Thyroid gland (tissue), 4 donors: ENCODE data around the gene ACACB.

ENCODE experiments used
- POLR2A ChIP-seq, 2 donors: fragments of 450-650 bp; IDR thresholded peaks; one replicate each; pipeline ENCODE4 v1.6.1; 2017; ENCODE audit warnings: antibody characterized with exemption in 2 of 2, mild to moderate bottlenecking in 2 of 2, moderate library complexity in 1 of 2
- TF ChIP-seq, protein P1 (sequence below), 6 experiments: fragments of 200-600 bp in 3 of 6; fragments of 450-650 bp in 3 of 6; sonication (generic) in 3 of 6; IDR thresholded peaks; one replicate each; pipeline ENCODE4 v1.5.1; 2016 to 2019; ENCODE audit warnings: antibody characterized with exemption in 6 of 6, mild to moderate bottlenecking in 2 of 6, inconsistent platforms in 1 of 6, moderate library complexity in 1 of 6

DNA sequence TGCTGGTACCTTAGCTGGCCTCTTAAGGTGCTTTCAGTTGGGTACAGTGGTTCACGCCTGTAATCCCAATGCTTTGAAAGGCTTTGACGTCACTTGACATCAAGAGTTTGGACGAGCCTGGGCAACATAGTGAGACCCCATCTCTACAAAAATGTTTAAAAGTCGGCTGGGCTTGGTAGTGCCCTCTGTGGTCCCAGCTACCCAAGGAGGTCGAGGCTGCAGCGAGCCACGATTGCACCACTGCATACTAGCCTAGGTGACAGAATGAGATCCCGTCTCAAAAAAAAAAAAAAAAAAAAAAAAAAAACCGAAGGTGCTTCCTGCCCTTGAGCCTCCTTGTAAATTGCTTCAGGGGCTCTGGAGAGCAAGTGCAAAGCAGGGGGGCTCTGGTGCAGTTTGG lies 50.0 kb downstream of the ACACB start:
- TF ChIP-seq, protein P1, sequence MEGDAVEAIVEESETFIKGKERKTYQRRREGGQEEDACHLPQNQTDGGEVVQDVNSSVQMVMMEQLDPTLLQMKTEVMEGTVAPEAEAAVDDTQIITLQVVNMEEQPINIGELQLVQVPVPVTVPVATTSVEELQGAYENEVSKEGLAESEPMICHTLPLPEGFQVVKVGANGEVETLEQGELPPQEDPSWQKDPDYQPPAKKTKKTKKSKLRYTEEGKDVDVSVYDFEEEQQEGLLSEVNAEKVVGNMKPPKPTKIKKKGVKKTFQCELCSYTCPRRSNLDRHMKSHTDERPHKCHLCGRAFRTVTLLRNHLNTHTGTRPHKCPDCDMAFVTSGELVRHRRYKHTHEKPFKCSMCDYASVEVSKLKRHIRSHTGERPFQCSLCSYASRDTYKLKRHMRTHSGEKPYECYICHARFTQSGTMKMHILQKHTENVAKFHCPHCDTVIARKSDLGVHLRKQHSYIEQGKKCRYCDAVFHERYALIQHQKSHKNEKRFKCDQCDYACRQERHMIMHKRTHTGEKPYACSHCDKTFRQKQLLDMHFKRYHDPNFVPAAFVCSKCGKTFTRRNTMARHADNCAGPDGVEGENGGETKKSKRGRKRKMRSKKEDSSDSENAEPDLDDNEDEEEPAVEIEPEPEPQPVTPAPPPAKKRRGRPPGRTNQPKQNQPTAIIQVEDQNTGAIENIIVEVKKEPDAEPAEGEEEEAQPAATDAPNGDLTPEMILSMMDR (IDR thresholded peaks at IDR 0.05), result no peak
- no peak for TF ChIP-seq POLR2A (IDR thresholded peaks at IDR 0.05)
